GM19395 (cell line): ENCODE measurements around the gene NABP2.
"Not testable (repeated sequence)": the region's sequence is repeated elsewhere in the genome, so short reads cannot be mapped to it uniquely, and the experiment has no call there.

Experiments used
- ATAC-seq: cut with Tn5 transposase; IDR thresholded peaks from one replicate; pipeline ENCODE4 v1.9.1; 2021; ENCODE audit warnings: mild to moderate bottlenecking, moderate library complexity; ENCODE audit not compliant: unreplicated experiment

NABP2 gene

DNA sequence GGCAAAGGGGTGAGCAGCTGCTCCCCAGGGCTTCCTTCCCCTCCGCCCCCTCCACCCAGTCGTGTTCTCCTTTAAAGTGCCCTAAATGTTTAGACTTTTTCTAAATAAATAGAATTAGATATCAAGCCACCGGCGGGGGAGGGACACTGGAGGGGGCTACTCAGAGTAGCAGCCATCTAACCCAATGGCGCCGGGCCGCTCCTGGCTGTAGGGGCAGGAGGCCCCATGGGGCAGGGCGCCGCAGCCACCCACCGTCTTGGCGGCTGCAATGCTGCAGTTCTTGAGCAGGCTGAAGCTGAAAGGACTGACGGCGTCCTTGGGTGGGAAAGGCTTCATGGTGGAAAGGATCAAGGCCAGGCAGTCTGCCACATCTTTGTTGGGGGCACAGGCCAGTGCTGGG, 18.8 kb downstream of the NABP2 start:
- no peak for ATAC-seq

DNA sequence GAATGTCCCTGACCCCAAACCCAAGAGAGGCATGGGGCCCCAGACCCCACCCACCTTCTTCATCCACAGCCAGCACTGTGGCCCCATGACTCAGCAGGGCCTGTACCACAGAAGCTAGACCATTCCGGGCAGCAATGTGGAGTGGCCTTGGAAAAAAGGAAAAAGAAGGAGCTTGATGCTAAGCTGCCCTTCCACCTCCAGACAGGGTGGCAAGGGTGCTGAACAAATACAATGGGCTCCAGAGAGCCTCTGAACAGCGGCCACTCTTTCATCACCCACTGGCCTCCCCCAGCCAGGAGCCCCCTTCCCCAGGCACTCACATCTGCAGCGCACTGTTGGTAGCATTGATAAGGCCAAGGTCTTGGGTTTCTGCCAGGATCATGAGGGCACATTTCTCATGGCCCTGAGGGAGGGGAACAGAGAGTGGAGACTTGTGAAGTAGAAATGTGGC, 19.6 kb downstream of the NABP2 start:
- ATAC-seq = no peak

DNA sequence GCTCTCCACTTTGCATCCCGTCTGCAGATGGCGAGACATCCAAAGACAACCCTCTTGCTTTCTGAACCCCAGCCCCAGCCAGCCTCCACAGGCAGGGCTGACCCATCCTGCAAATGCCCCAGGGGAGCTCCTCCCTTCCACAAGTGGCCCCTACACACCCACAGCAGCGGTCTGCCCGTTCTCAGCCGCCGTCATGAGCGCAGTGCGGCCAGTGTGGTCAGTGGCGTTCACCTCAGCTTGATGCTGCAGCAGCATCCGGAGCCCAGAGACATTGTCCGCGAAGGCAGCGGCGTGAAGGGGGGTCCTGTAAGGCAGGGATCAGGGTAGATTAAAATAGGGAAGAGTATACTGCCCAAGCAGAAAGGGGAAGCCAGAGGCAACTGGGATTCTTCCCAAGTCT, 20.4 kb downstream of the NABP2 start:
- ATAC-seq = no peak

GRCh38 chr12:56247923-56248322, 23.8 kb downstream of the NABP2 start:
- ATAC-seq = no peak

- ATAC-seq = no peak
Observed at GRCh38 chr12:56248711-56249110, 24.6 kb downstream of the NABP2 start.

DNA sequence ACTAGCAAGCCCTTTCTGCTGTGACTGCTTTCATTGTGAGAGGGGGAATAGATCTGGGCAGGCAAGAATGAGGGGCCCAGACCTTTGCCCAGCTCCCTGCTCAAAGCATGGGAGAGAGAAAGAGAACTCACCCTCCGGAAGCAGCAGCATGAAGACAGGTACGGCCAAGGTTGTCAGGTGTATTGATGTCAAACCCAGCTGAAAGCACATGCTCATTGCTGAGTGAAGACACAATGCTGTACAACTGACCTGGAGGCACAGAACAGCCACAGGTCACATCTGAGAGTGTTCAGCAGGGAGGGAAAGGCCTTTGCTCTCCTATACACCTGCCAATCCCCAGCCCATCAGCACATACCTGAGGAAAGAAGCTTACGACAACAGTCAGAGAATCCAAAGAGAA, 28.5 kb downstream of the NABP2 start:
- ATAC-seq = no peak

DNA sequence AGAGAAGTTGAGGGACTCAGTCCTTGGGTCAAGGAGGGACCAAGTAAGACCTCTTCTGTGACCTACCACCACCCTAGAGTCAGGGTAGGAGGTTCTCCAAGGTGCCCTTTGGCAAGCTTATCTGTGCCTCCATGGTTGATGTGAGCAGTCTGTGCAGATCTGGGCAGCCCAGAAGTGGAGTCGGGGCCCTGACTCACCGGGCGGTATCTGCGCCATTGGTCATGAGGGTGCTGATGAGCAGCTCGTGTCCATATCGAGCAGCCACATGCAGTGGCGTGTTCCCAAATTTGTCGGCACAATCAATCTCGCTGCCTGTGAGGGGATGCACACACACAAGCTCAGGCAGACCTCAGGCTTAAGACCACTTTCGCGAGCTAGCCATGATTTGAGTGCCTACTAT, 28.9 kb downstream of the NABP2 start:
- no peak for ATAC-seq

GRCh38 chr12:56255671-56256070, 31.5 kb downstream of the NABP2 start:
- no peak for ATAC-seq

DNA sequence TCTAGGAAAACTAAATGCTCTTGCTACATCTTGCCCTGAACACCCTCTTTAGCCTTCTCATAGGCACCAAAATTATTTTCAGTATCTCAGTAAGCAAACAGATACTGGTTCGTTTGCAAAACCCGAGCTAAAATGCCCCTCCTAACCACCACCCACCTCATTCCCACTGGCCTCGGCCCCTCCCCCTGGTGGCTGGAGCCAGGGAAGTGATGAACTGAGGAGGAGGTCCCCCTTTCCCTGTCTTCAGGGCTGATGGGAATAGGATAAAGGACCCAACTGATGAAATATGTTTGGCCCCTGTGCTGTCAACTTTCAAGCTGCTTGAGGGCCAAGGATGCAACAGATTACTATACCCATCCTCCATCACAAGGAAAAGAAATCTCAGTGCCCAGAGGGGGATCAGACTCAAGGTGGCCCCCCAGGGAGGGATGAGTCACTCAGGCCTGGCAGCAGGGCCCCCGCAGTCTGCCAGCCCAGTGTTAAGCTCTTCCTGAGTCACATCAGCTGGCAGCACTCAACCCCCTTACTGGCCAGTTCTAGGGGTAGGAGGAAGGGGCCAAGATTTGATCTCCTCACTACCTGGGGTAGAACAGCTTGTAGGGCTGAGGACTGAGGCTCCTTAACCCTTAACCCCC, 32.3 kb downstream of the NABP2 start:
- no peak for ATAC-seq

DNA sequence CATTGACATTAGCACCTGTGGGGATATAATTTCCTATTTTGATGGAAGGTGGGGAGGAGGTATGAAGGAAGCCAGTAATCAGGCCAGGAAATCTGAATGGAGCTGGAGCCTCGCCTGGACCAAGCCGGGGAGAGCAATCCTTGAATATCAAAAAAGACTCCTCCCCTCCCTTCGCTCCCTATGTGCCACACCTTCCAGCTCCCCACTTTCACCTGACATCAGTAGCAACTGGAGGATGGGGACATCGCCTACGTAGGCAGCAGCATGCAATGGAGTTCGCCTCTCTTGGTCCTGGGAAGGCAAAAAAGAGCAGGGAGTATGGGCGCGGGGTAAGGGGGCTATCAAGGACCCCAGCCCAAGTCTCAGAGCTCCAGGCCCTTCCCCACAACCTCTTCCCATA, 32.9 kb downstream of the NABP2 start:
- ATAC-seq = no peak

DNA sequence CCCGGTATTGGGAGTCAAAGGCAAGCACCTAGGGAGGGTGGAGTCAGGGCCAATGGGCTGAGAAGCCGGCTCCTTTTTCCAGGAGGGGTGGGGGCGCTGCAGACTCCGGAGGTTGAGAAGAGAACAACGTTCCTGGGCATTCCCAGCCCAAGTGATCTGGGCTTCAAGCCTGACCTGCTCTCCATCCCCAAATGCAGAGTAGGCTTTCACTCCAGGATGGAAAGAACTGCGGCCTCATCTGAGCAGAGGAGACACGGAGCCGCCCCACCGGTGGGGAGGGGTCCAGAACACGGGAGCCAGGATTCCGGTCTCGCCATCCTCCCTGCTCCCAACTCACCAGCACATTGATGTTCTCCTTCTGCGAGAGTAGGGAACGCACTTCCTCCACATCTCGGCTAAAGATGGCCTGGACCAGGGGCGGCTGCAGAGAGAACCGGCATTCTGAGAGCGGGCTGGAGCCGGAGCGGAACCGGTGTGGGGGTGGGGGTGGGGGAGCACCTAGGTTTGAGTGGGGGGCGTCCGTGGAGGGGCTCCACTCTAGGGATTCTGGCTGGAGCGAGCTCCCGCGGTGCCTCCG, 33.4 kb downstream of the NABP2 start:
- peak; percentile 28 for ATAC-seq

GRCh38 chr12:56258068-56258819, 34.1 kb downstream of the NABP2 start, which contains the start of gene ANKRD52:
TSS of gene ANKRD52 (minus strand) at chr12:56258384. CDS start at chr12:56258269, 115 bp downstream.
- peak; percentile 84 for ATAC-seq

DNA sequence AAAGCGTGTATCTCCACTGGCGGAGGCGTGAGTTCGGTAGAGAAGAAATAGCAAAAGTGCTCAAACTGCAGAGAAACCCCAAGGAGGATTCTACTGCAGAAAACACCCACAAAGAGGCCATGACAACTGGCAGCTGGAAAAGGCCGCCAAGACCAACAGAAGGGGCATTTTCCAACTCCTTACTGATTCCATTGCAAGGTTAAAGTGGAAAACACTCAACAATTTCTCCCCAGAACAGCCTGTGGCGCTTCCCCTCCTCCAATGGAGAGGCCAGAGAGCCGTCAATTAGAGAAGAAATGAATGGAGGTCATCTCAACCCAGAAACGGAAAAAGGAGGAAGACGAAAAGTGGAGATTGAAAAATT, 34.7 kb downstream of the NABP2 start:
- no peak for ATAC-seq

- ATAC-seq = no peak
Observed at GRCh38 chr12:56260380-56260779, 36.2 kb downstream of the NABP2 start.

DNA sequence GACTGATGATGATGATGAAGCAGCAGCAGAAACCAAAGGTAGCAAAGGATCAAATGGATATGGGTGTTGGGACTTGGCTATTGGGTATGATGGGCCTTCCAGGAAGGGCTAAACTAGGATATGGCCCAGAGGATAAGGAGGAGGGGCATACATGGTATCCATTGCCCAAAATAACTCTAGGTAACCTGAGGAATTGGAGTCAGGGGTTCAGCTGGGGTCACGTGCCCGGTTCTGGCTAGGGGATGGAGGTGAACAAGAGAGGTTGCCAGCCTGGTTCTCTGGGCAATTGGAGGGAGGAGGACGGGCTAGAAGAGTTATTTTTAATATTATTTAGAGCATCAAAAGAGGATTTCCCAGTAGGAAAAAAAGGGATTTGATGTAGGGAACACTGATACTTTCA, 36.8 kb downstream of the NABP2 start:
- ATAC-seq = no peak

DNA sequence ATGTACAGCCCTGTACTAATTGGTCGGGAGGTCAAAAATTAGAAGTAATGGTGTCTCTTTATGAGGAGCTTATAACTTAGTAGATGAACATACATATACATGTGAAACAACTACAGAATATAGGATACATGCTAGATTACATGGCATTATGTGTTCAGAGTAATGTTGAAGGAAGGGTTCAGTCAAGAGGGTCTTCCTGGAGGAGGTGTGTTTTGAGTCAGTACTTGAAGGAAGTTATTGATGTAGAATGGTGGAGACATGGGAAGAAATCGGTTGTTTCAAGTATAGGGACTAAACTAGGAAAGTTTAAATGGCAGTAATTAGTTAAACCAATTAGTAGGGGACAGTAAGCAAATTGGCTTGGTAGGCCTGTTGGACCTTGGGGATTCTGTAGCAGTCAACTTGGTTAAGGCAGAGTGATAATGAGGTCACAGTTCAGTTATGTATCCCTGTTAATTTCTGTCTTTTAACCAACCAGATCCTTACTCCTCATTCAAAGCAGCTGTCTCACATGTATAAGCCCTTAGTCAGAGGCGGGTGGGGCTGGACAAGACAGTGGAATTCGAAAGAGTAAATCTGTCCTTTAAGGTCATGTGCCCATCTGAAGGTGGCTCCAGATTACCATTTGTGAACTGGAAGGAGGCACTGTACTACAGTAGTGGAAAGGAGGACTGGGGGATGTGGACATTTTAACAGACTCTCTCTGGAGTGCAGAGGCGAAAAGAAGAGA, 37.5 kb downstream of the NABP2 start:
- ATAC-seq = no peak

DNA sequence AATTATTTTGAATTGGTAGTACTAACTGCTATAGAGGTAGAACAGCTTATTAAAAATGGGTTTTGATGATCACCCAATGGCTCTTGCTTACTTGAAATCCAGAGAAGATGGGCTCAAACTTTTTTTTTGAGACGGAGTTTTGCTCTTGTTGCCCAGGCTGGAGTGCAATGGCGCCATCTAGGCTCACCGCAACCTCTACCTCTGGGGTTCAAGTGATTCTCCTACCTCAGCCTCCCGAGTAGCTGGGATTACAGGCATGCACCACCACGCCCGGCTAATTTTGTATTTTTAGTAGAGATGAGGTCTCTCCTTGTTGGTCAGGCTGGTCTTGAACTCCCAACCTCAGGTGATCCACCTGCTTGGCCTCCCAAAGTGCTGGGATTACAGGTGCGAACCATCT, 38.8 kb downstream of the NABP2 start:
- not testable (repeated sequence) for ATAC-seq

GRCh38 chr12:56266068-56266692, 42.0 kb downstream of the NABP2 start:
- ATAC-seq = not testable (repeated sequence)

- ATAC-seq = peak; percentile 88
Observed at GRCh38 chr12:56266693-56267442, 42.7 kb downstream of the NABP2 start, which contains the start of gene COQ10A. TSS of gene COQ10A (plus strand) at chr12:56266942. CDS start at chr12:56267119, 177 bp downstream.

- ATAC-seq = peak; percentile 21
Observed at GRCh38 chr12:56267443-56268071, 43.4 kb downstream of the NABP2 start.
